ENCODE results near the gene GSK3B.

Gene GSK3B

DNA sequence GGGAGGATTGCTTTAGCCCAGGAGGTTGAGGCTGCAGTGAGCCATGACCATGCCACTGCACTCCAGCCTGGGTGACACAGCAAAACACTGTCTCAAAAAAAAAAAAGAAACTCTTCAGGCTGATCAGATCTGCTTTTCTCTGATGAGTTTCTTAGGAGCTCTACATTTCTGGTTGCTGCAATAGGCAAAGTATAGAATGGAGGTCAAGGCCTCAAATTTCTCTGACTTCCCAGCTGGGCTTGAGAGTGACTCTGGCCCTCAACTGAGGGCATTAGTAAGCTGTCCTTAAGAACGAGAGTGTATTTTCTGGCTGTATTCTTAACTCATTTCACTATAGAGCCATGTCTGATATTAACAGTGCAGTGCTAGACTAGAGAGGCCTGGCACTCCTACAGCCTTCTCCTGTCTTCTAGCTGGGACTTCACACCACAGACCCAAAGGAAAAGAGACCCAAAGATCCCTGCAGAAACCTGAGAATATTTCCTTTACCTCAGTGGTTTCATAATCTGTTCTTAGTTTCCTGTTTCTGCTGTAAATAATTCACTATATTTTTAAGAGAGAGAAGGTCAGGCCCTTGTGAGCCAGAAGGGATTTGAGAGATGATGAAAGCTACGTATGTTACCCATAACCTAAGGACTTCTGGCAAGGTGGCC, 314.4 kb downstream of the GSK3B start:
- Histone ChIP-seq H3K9me3 (ENCODE audit: insufficient read depth, low read length, severe bottlenecking) (no peaks in the 10 kb centered on the region), H3K79me2 (ENCODE audit: insufficient read depth, low read length) (no peaks in the 10 kb centered on the region), H2AFZ (ENCODE audit: low read depth, low read length) (no peak overlapping the region), H3K4me3 (ENCODE audit: low read depth in 1 of 2, low read length in 2 of 2) (no peak overlapping the region), H3K36me3 (ENCODE audit: insufficient read depth, low read length) (no peaks in the 10 kb centered on the region), H3K4me2 (ENCODE audit: insufficient read depth, low read length) (no peak overlapping the region), H3K27me3 (ENCODE audit: insufficient read depth, low read length, poor library complexity) (no peaks in the 10 kb centered on the region), H3K4me1 (ENCODE audit: insufficient read depth, low read length) (no peaks in the 10 kb centered on the region), H3K27ac (ENCODE audit: low read length) (no peak overlapping the region), H4K20me1 (ENCODE audit: insufficient read depth, low read length) (no peaks in the 10 kb centered on the region), H3K9ac (ENCODE audit: low read depth, low read length) (no peak overlapping the region)
- ATAC-seq (ENCODE audit: insufficient read depth, low read depth) (no peak), DNase-seq (no peak)
- TF ChIP-seq EZH2 (IDR thresholded peaks at IDR 0.05; ENCODE audit: borderline replicate concordance, low read depth, low read length, severe bottlenecking) (no peak), CTCF (IDR thresholded peaks at IDR 0.05; ENCODE audit: borderline replicate concordance, extremely low read depth, low read length, poor library complexity, severe bottlenecking) (no peak)

DNA sequence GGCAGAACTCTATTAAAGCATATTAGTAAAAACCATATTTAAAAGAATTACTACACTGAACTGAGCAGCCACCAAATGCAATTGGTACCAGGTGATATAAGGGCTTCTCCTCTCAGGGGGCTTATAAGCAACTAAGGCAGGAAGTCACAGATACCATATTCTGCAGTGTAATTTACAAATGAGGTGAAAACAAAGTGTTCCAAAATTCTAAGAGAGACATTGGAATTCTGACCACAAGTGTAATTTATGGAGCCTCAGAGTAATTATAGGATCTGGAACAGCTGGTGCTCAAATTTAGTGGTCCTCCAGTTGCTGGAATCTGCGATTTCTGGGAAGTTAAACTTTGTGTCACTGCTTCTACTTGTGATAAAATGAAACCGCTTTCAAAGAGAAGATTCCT, 315.4 kb downstream of the GSK3B start:
- DNase-seq (no peak), ATAC-seq (ENCODE audit: insufficient read depth, low read depth) (no peak)
- Histone ChIP-seq H3K79me2 (ENCODE audit: insufficient read depth, low read length) (no peaks in the 10 kb centered on the region), H3K36me3 (ENCODE audit: insufficient read depth, low read length) (no peaks in the 10 kb centered on the region), H3K27me3 (ENCODE audit: insufficient read depth, low read length, poor library complexity) (no peaks in the 10 kb centered on the region), H4K20me1 (ENCODE audit: insufficient read depth, low read length) (no peaks in the 10 kb centered on the region), H3K4me3 (ENCODE audit: low read depth in 1 of 2, low read length in 2 of 2) (no peak overlapping the region), H3K9ac (ENCODE audit: low read depth, low read length) (no peak overlapping the region), H2AFZ (ENCODE audit: low read depth, low read length) (no peak overlapping the region), H3K4me1 (ENCODE audit: insufficient read depth, low read length) (no peaks in the 10 kb centered on the region), H3K27ac (ENCODE audit: low read length) (no peak overlapping the region), H3K4me2 (ENCODE audit: insufficient read depth, low read length) (no peak overlapping the region), H3K9me3 (ENCODE audit: insufficient read depth, low read length, severe bottlenecking) (no peaks in the 10 kb centered on the region)
- no peak for TF ChIP-seq CTCF (IDR thresholded peaks at IDR 0.05; ENCODE audit: borderline replicate concordance, extremely low read depth, low read length, poor library complexity, severe bottlenecking)
- TF ChIP-seq EZH2 (IDR thresholded peaks at IDR 0.05; ENCODE audit: borderline replicate concordance, low read depth, low read length, severe bottlenecking) = no peak

DNA sequence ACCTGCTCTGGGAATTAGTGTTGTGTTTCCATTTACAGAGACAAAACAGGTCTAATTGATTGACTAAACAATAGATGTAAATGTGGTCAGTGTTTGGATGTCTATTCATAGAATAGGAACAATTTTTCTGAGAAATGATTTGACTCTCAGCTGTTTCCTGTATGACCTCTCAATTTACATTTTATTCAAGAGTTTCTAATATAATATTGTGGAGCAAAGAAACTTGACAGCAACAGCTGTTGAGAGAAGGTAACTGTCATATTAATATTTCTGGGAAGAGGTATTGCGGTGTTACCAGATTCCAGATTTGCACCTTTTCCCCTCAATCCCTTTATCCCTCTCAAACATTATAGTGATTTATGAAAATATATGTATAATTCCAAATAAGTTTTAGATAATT, 316.1 kb downstream of the GSK3B start:
- Histone ChIP-seq H3K4me3 (ENCODE audit: low read depth in 1 of 2, low read length in 2 of 2) (no peak overlapping the region), H3K79me2 (ENCODE audit: insufficient read depth, low read length) (no peaks in the 10 kb centered on the region), H4K20me1 (ENCODE audit: insufficient read depth, low read length) (no peaks in the 10 kb centered on the region), H3K4me2 (ENCODE audit: insufficient read depth, low read length) (no peak overlapping the region), H3K4me1 (ENCODE audit: insufficient read depth, low read length) (no peaks in the 10 kb centered on the region), H2AFZ (ENCODE audit: low read depth, low read length) (no peak overlapping the region), H3K27me3 (ENCODE audit: insufficient read depth, low read length, poor library complexity) (no peaks in the 10 kb centered on the region), H3K36me3 (ENCODE audit: insufficient read depth, low read length) (no peaks in the 10 kb centered on the region), H3K9me3 (ENCODE audit: insufficient read depth, low read length, severe bottlenecking) (no peaks in the 10 kb centered on the region), H3K9ac (ENCODE audit: low read depth, low read length) (no peak overlapping the region), H3K27ac (ENCODE audit: low read length) (no peak overlapping the region)
- TF ChIP-seq CTCF (IDR thresholded peaks at IDR 0.05; ENCODE audit: borderline replicate concordance, extremely low read depth, low read length, poor library complexity, severe bottlenecking) (no peak), EZH2 (IDR thresholded peaks at IDR 0.05; ENCODE audit: borderline replicate concordance, low read depth, low read length, severe bottlenecking) (no peak)
- no peak for ATAC-seq (ENCODE audit: insufficient read depth, low read depth)
- DNase-seq = no peak

Data from DND-41 (cell line).